Hematopoietic multipotent progenitor cell treated with erythropoietin and hydrocortisone succinate and interleukin-3 and kit ligand, for 17 days (in vitro differentiated cells): ENCODE data around the gene PCDHGB5.
A peak's percentile ranks its signal among the peaks of the same experiment; 100 is the strongest.
"Not testable (repeated sequence)": the region's sequence is repeated elsewhere in the genome, so short reads cannot be mapped to it uniquely, and the experiment has no call there.

Source experiments
- DNase-seq: peaks from one replicate; pipeline ENCODE4 v3.0.0-alpha.2; 2015; ENCODE audit warnings: low spot score

PCDHGB5 gene

GRCh38 chr5:141382469-141383294, 15.1 kb upstream of the PCDHGB5 start, which contains the start of gene PCDHGA7:
Gene PCDHGA7 (plus strand): TSS chr5:141382742. CDS start chr5:141382900, 158 bp downstream.
- DNase-seq: no peak

DNA sequence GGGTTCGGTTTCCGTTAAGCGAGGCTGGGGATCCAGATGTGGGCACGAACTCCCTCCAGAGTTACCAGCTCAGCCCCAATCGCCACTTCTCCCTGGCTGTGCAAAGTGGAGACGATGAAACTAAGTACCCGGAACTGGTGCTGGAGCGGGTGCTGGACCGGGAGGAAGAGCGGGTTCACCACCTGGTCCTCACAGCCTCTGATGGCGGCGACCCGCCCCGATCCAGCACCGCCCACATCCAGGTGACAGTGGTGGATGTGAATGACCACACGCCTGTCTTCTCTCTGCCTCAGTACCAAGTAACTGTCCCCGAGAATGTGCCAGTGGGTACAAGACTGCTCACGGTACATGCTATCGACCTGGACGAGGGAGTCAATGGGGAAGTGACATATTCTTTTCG, 14.4 kb upstream of the PCDHGB5 start:
- DNase-seq: no peak

- DNase-seq: no peak
Observed at GRCh38 chr5:141384471-141385267, 13.1 kb upstream of the PCDHGB5 start.

DNA sequence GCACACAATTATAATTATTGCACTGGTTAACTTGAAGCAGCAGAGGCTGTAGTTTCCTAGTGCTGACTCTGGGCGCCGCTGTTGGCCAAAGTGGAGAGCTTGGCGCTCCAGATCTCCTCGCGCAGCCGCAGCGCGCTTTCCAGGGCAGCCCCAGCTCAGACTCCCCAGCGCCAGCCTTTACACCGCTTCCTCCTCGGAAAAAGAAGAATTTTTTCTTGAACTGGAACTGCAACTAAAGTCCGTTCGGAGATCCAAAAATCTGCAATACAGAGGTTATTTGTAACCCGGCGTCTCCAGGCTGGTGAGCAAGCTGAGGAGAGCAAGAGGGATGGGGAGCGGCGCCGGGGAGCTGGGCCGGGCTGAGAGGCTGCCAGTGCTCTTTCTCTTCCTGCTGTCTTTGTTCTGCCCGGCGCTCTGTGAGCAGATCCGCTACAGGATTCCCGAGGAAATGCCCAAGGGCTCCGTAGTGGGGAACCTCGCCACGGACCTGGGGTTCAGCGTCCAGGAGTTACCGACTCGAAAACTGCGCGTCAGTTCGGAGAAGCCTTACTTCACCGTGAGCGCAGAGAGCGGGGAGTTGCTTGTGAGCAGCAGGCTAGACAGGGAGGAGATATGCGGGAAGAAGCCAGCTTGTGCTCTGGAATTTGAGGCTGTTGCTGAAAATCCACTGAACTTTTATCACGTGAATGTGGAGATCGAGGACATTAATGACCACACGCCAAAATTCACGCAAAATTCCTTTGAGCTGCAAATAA, 10.0 kb upstream of the PCDHGB5 start, which contains the start of gene PCDHGB4:
TSS of gene PCDHGB4 (plus strand) at position 142 of the 755 bp plus-strand sequence. CDS start at position 329, 187 bp downstream.
- DNase-seq: not testable (repeated sequence)

DNA sequence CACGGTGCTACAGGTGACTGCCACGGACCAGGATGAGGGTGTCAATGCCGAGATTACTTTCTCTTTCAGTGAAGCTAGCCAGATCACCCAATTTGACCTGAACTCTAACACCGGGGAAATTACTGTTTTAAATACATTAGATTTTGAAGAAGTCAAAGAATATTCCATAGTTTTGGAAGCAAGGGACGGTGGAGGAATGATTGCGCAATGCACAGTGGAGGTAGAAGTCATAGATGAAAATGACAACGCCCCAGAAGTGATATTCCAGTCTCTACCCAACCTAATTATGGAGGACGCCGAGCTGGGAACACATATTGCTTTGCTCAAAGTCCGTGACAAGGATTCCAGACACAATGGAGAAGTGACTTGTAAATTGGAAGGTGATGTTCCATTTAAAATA, 9.1 kb upstream of the PCDHGB5 start:
- no peak for DNase-seq

- no peak for DNase-seq
Observed at GRCh38 chr5:141389153-141390042, 8.3 kb upstream of the PCDHGB5 start.

DNA sequence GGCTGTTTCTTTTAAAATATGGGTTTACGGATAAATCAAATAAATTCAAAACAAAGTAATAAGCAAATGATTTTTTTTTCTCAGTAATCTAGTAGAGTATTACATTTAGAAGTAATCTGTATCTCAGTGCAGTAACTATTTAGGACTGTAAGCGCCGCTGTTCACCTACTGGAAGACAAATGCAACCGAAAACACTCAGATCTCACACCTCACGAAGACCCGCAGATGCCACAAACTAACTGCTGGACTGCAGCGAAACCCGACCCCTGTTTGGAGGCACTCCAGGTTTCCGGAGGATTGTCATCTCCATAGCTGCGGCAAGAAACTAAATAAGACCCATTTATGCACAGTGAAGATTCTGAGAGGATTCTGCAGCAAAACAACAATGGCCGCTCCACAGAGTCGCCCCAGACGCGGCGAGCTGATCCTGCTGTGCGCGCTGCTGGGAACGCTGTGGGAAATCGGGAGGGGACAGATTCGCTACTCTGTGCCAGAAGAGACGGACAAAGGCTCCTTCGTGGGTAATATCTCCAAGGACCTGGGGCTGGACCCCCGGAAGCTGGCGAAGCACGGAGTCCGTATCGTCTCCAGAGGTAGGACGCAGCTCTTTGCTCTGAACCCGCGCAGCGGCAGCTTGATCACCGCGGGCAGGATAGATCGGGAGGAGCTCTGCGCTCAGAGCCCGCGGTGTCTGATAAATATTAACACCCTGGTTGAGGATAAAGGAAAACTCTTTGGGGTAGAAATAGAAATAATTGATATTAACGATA, 5.1 kb upstream of the PCDHGB5 start, which contains the start of gene PCDHGA8:
TSS of gene PCDHGA8 (plus strand) at position 205 of the 770 bp plus-strand sequence. CDS start at position 386, 181 bp downstream.
- no peak for DNase-seq

- DNase-seq: no peak
Observed at GRCh38 chr5:141393267-141393666, 4.5 kb upstream of the PCDHGB5 start.

DNA sequence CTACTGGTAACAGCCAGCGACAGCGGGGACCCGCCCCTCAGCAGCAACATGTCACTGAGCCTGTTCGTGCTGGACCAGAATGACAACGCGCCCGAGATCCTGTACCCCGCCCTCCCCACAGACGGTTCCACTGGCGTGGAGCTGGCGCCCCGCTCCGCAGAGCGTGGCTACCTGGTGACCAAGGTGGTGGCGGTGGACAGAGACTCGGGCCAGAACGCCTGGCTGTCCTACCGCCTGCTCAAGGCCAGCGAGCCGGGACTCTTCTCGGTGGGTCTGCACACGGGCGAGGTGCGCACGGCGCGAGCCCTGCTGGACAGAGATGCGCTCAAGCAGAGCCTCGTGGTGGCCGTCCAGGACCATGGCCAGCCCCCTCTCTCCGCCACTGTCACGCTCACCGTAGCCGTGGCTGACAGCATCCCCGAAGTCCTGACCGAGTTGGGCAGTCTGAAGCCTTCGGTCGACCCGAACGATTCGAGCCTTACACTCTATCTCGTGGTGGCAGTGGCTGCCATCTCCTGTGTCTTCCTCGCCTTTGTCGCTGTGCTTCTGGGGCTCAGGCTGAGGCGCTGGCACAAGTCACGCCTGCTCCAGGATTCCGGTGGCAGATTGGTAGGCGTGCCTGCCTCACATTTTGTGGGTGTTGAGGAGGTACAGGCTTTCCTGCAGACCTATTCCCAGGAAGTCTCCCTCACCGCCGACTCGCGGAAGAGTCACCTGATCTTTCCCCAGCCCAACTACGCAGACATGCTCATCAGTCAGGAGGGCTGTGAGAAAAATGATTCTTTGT, 3.2 kb upstream of the PCDHGB5 start:
- DNase-seq: not testable (repeated sequence)

- DNase-seq: no peak
Observed at GRCh38 chr5:141398608-141399007, 861 bp downstream of the PCDHGB5 start.

DNA sequence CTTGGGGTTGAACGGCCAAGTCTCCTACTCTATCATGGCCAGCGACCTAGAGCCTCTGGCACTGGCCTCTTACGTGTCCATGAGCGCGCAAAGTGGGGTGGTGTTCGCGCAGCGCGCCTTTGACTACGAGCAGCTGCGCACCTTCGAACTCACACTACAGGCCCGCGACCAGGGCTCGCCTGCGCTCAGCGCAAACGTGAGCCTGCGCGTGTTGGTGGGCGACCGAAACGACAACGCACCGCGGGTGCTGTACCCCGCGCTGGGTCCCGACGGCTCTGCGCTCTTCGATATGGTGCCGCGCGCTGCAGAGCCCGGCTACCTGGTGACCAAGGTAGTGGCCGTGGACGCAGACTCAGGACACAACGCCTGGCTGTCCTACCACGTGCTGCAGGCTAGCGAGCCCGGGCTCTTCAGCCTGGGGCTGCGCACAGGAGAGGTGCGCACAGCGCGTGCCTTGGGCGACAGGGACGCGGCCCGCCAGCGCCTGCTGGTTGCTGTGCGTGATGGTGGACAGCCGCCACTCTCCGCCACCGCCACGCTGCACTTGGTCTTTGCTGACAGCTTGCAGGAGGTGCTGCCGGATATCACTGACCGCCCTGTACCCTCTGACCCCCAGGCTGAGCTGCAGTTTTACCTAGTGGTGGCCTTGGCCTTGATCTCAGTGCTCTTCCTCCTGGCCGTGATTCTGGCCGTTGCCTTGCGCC, 2.0 kb downstream of the PCDHGB5 start:
- no peak for DNase-seq

DNA sequence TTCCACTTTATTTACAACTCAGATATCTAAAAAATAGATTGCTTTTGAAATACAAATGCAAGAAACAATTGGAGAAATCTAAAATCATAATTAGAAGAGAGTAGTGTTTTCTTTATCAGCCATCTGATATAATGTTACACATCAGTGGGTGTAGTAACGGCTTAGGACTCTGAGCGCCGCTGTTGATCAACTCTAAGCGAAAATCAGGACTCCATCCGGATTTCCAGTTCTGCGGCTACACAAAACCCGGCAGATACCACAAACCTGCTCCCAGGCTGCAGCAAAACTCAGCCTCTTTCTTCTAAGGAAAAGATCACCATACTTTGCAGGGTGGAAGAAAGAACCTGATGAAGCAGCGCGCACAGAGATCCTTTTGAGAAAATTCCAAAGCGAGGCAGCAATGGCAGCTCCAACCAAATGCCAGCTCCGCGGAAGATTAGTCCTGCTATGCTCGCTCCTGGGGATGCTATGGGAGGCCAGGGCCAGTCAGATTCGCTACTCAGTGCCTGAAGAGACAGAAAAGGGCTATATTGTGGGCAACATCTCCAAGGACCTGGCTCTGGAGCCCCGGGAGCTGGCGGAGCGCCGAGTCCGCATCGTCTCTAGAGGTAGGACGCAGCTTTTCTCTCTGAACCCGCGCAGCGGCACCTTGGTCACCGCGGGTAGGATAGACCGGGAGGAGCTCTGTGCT, 5.0 kb downstream of the PCDHGB5 start, which contains the start of gene PCDHGA9:
TSS of gene PCDHGA9 (plus strand) at position 226 of the 691 bp plus-strand sequence. CDS start at position 401, 175 bp downstream.
- DNase-seq: no peak

- no peak for DNase-seq
Observed at GRCh38 chr5:141403387-141403786, 5.6 kb downstream of the PCDHGB5 start.

GRCh38 chr5:141407790-141408505, 10.2 kb downstream of the PCDHGB5 start, which contains the start of gene PCDHGB6:
Gene PCDHGB6 (plus strand): TSS chr5:141408021. CDS start chr5:141408203, 182 bp downstream.
- peak; percentile 6 for DNase-seq

- no peak for DNase-seq
Observed at GRCh38 chr5:141409598-141410306, 12.0 kb downstream of the PCDHGB5 start.

DNA sequence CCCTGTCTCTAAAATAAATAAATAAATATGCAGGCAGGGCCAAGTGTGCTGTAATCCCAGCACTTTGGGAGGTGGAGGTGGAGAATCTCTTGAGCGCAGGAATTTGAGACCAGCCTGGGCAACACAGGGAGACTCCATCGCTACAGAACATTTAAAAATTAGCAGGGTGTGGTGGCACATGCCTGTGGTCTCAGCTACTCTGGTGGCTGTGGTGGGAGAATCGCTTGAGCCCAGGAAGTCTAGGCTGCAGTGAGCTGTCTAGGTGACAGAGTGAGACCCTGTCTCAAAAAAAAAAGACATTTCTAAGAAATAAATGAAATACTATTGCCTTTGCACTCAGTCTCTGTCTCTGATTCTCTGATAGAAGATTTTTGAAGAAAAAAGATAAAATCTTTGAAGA, 13.8 kb downstream of the PCDHGB5 start:
- no peak for DNase-seq
